A673 (cell line): Measurements from ENCODE around the gene KRTAP10-4.

ENCODE experiments used
- CTCF ChIP-seq: fragments of 300-800, 200-600 bp; sonication (generic); conservative IDR thresholded peaks from 2 replicates; pipeline ENCODE4 v1.5.1; 2017; ENCODE audit warnings: low read depth, mild to moderate bottlenecking, antibody characterized with exemption, low read length, moderate library complexity, mixed read lengths
- EZH2 ChIP-seq: fragments of 200-600 bp; sonication (generic); IDR thresholded peaks from 2 replicates; pipeline ENCODE4 v1.6.1; 2017; ENCODE audit warnings: borderline replicate concordance, low read depth, mild to moderate bottlenecking, mixed read lengths, antibody characterized with exemption, low read length; ENCODE audit not compliant: poor library complexity, severe bottlenecking

GRCh38 chr21:44592446-44593311 lies 19.1 kb downstream of the KRTAP10-4 start, which contains the start of gene KRTAP10-6:
- TF ChIP-seq CTCF (no peak), EZH2 (no peak)
